ENCODE data around the gene TRA2A.
A peak's percentile ranks its signal among the peaks of the same experiment; 100 is the strongest.
"Not testable (repeated sequence)": the region's sequence is repeated elsewhere in the genome, so short reads cannot be mapped to it uniquely, and the experiment has no call there.

Gene TRA2A

DNA sequence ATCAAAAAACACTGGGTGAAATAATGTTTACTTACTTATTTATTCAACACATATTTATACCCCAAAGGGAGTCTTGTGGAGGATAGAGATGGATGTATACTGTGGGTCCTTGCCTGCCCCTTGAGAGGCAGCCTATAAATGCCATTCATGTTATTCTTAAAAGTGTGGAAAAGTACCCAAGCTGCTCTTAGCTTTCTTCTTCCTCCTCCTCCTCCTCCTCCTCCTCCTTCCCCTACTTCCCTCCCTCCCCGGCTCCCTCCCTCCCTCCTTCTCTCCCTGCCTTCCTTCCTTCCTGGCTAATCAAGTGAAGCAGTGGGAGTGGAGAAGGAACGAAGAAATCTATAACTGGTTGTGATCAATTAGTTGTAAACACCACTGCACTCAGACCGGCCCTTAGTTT is 40.3 kb downstream of the TRA2A start:
- DNase-seq, result no peak

DNA sequence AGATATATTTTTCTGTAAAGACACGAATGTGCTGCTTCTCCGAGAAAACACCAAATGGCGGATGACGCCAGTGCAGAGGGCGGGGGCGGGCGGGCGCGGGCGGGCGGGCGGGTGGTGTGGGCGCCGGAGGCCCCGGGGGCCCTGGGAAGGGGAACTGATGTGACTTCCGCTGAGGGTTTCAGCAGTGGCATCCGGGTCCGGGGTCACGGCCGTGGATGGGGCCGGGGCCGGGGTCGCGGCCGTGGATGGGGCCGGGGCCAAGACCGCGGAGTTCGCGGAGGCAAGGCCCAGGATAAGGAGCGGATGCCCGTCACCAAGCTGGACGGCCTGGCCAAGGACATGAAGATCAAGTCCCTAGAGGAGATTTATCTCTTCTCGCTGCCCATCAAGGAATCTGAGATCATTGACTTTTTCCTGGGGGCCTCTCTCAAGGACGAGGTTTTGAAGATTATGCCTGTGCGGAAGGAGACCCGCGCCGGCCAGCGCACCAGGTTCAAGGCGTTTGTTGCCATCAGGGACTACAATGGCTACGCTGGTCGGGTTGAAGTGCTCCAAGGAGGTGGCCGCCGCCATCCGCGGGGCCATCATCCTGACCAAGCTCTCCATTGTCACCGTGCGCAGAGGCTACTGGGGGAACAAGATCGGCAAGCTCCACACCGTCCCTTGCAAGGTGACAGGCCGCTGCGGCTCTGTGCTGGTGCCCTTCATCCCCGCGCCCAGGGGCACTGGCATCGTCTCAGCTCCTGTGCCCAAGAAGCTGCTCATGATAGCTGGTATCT is 41.2 kb downstream of the TRA2A start:
- peak; percentile 77 for DNase-seq

DNA sequence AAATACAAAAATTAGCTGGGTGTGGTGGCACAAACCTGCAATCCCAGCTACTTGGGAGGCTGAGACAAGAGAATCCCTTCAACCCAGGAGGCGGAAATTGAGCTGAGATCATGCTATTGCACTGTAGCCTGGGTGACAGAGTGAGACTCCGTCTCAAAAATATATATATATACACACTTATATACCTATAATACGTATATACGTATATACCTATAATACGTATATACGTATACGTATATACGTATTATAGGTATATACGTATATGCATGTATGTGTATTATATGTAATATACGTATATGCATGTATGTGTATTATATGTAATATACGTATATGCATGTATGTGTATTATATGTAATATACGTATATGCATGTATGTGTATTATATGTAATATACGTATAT is 43.1 kb downstream of the TRA2A start:
- not testable (repeated sequence) for DNase-seq

- DNase-seq, result no peak
Observed at GRCh38 chr7:23487670-23488069, 44.1 kb downstream of the TRA2A start.

DNA sequence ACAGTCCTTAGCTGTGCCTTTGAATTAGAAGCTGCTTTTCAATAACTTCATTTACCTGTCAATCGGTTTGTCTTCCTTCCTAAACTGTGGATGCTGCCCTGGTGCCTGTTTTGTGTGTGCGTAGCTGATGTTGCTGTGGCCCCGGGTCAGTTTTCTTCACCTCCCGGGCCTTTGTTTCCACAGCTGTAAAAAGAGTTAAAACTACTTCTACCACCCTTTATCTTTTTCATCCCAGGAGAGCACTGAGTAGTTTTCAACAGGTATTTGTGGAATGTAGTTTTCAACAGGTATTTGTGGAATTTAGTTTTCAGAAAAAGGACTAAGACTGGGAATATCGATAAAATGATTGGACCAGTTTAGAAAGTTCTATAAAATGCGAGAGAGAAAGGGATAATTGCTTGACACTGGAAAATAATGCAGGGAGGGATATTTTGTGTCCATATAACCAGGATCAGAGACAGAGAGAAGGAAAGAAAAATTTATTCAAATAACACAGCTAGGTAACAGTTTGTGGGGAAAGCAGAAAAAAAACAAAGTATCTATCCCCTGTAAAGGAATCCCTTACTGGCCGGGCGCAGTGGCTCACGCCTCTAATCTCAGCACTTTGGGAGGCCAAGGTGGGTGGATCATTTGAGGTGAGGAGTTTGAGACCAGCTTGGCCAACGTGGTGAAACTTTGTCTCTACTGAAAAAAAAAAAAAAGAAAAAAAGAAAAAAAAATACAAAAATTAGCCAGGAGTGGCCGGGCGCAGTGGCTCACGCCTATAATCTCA is 45.6 kb downstream of the TRA2A start:
- no peak for DNase-seq

- DNase-seq, result no peak
Observed at GRCh38 chr7:23482686-23483085, 49.1 kb downstream of the TRA2A start.

DNA sequence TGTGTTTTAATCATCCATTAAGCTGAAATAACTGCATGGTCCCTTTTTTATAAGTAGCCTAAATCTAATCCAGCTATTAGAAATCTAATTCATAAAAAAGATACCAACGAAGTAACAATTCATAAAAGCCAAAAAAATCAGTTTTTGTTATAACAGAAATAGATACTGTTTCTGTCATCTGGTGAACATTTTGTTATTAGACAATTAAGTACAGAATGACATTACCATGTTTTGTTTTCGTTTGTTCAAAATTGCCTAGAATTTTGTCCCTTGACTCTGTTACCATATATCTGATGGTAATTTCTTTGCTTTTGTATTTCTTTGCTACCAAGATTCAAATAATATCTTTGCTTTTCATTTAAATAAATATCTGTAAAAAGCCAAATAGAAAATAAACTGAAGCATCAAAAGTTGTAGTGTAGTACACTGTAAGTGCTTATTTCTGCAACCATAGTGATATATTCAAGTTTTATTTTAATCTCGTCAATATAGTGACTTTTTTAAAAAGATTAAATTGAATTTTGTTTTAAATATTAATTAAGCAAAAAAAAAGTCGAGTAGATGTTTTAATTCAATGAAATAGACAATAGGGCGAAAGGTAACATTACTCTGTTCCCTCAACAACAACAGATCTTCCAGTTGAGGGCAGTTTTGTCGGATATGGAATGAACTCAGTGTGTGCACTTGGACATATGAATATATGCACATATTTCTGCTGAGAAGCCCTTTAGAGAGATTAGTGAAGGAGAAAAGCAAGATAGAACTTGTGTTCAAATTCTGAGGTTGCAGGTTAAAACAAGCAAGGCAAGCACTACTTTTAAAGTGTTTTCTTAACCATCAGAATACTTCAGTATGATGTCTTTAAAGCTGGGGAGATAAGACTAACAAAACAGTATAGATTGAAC is 53.6 kb downstream of the TRA2A start:
- DNase-seq, result no peak

DNA sequence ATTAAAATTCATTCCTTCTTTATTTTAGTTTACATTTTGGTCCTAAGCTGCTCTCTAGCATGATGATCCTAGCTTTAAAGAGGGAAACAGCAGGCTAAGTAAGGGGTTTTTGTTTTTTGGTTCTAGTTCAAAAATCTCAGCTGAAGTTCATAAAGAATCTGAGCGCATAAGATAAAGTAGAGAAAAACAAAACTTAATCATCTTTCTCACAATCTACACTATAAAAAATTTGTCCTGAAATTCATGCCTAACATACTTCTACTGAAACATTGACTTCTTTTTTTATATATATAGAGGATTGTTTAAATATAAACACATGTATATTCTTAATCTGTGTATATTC is 54.7 kb downstream of the TRA2A start:
- DNase-seq, result no peak

GRCh38 chr7:23476286-23477156 is 55.3 kb downstream of the TRA2A start:
- DNase-seq, result no peak

GRCh38 chr7:23475576-23475839 is 56.3 kb downstream of the TRA2A start:
- DNase-seq, result no peak

DNA sequence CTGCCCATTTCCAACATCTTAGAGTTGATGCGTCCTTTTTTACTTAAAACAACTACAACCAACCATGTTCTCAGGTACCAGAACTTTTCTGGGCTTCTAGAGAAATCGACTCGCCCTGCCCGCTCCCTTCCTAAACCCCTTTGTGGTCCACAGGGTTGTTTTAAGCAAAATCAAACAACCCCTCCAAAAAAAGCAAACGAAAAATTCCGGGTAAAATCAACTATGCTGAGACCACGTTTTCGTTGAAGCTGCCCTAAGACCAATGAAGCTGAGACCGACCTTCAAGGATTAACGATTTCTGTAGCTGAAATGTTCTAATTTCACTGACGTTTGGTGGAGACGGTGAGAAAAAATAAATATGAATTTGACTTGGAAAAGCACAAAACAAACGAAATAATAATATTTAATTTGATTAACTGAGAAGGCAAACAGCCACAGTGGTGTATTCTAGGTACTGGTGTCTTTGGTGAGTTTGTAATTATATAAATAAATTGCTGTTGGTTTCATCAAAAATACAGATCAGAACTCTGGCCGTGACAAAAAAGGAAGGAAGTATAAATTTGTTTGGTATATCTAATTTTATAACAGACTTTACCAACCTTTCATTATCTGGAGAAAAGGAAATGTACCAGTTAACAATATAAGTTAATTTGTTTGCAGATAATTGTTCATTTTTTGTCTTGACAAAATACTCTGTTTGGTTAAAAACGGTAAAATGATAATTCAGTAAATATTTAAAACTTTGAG is 56.8 kb downstream of the TRA2A start:
- DNase-seq, result no peak

DNA sequence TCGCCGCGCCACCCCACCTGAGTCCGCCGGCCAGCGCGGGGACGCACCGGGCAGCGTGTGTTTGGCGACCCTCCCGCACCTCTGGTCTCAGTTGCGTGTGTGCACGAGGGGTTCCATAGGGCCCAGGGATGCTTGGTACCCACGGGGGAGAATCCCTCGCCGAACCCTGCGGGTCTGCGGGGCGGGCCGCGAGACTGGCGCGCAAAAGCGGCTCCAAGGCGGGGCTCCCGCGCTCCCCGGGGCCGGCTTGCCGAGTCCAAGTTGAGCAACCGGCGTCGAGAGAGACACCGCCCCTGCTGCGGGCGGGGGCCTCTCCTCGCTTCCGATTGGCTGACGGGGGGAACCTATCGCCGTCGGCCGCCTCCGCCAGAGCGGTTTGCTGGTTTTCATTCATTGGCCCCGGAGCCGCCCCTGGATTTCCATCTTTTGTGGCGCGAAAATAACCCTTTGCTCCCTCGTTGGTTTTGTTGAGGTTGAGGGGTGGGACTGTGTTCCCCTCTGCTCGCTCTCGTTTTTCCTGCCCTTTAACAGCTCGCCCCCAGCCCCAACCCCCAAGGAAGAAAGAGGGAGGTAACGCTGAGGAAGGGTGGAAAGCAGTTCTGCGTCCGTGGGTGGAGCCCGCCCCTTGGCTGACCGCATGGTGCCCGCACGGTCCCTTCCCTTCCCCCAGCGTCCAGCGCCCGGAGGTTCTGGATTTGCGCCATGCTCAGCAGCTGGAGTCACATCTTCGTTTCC is 57.5 kb downstream of the TRA2A start:
- peak; percentile 99 for DNase-seq

DNA sequence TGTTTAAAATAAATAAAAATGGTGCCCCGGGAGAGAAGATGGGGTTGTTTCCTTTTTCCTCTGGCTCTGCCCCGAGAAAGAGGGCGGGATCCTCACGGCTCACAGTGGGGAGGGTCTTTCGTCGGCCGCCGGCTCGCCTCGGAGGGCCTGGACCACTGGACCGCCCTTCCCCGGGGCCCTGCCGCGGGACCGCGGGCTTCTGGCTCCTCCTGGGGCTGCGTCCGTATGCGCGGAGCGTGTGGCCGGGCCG is 58.0 kb downstream of the TRA2A start:
- no peak for DNase-seq

- DNase-seq, result no peak
Observed at GRCh38 chr7:23472956-23473843, 58.6 kb downstream of the TRA2A start.

GRCh38 chr7:23472556-23472955 is 59.2 kb downstream of the TRA2A start:
- DNase-seq, result no peak

DNA sequence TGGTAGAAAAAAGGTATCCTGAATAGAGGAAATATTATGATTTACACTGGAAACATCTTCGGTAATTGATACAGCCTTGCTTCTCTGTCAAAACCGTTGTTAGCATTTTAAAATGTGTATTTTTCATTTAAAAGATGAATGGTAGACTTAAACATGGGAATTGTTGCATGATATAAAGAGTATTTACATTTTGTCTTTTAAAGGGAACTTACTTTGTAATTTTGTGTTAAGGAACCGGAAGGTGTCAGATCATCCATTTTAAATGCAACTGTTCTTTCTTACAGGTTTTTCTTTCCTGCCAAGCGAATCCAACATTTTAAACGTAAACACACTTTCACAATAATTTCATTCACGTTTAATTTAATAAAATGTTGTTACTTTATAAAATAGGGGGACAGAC is 59.7 kb downstream of the TRA2A start:
- no peak for DNase-seq

- peak; percentile 72 for DNase-seq
Observed at GRCh38 chr7:23471106-23471859, 60.5 kb downstream of the TRA2A start.

DNA sequence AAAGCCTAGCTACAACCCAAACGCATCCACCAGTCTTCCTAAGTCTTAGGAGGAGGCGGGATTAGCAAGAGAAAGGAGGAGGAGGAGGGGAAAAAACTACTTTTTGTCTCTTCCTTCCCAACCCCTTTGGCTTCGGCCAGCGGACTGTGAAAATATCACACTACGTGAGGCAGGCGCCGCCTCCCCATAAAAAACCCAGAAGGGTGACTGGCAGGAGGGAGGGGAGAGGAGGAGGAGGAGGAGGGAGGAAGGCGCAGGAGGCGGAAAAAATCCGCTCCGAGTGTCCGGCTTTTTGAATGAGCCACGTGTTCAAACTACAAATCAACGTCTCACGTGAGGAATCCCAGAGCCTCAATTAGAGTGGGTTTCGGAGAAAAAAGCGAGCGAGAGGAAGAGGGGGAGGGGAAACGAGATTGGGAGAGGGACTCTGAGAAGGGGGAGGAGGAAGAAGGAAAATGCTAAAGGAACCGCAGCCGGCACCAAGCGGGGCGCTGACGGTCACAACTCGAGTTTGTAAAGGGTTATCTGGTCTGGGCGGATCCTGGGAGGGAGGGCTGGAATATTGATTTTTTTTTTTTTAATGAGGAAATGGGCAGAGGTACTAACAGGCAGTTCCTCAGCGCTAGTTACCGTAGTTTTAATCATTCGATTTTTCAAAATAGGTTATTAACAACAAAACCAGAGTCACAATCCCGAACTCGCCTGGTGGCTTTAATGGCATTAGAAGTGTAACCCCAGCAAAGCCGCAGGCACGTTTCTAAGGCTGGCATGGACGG is 61.3 kb downstream of the TRA2A start, which contains the start of gene IGF2BP3:
Gene IGF2BP3, minus strand, starts transcription at position 162 of the 776 bp plus-strand sequence. CDS start 381 bp downstream, outside the sequence.
- DNase-seq, result peak; percentile 94

DNA sequence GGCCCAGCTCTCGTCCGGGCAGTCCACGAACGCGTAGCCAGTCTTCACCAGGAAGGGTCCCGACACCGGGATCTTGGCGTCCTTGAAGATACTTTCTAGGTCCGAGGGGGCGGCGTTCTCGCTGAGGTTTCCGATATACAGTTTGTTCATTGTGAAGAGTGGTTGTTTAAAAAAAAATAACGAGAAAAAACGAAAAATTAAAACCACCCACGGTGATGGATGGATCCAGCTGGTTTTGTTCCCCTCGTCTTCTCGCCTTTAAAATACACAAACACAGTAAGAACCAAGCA is 61.9 kb downstream of the TRA2A start:
- DNase-seq, result no peak
